ENCODE data around the gene ZNF892.

DNA sequence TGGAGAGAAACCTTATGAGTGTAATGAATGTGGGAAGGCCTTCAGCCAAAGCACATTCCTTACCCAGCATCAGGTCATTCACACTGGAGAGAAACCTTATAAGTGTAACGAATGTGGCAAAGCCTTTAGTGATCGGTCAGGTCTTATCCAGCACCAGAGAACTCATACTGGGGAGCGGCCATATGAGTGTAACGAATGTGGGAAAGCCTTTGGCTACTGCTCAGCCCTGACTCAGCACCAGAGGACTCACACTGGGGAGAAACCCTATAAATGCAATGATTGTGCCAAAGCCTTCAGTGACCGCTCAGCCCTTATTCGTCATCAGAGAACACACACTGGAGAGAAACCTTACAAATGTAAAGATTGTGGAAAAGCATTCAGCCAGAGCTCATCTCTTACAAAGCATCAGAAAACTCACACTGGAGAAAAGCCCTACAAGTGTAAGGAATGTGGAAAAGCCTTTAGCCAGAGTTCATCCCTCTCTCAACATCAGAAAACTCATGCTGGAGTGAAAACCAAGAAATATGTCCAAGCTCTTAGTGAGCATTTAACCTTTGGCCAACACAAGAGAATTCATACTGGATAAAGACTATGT is 7.8 kb downstream of the ZNF892 start:
- no peak for TF ChIP-seq NFE2L2 (IDR thresholded peaks at IDR 0.05; ENCODE audit: low read depth, low read length)
- no peak for TF ChIP-seq CTCF (conservative IDR thresholded peaks at IDR 0.05; ENCODE audit: low read depth, low read length)
- TF ChIP-seq POLR2A (IDR thresholded peaks at IDR 0.05; ENCODE audit: low read depth, low read length): no peak
